Fibroblast of the conjunctiva (primary cell): ENCODE measurements around the gene NUDCD3.

Experiments used
- DNase-seq: peaks from one replicate; pipeline ENCODE4 v3.0.0-alpha.2; 2010; ENCODE audit warnings: low read depth

The NUDCD3 gene

DNA sequence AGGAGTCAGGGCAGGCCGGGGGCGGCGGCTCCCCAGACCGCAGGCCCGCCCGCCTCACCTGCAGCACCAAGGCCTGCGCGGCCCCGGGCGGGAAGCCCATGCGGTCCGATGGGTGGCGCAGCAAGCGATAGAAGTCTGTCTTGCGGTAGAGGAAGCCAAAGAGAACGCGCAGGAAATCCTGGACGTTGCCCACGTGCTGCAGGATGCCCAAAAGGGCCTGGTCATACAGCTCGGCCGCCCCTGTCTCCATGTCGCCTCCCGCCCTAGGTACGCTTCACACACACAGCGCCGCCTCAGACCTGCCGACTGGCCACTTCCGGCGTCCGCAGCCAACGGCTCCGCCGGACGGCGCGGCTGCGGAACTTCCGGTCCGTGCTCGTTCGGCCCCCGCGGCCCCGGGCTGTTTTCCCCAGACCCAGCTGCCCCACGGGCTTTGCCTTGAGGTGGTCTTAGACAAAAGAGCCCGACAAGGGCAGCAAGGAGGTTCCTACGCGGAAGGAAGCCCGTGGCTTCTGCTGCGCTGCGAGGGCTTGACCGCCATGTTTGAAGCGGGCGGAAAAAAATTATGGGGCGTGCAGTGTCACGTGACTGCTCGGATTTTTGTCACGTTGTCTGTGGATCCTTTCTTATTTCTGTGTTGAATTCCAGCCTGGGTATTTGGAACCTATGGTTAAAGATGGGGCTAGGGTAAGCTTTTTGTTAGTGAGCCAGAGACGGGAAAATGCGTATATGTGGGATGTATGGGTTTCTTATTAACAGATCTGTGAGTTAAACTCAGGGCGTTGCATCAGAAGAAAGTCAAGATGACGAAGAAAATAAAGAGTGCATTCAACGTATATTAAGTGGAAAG, at the start of gene NUDCD3:
NUDCD3 (minus strand) TSS at position 308 of the 850 bp plus-strand sequence; CDS start at position 250, 58 bp downstream.
- DNase-seq: peak; percentile 53

DNA sequence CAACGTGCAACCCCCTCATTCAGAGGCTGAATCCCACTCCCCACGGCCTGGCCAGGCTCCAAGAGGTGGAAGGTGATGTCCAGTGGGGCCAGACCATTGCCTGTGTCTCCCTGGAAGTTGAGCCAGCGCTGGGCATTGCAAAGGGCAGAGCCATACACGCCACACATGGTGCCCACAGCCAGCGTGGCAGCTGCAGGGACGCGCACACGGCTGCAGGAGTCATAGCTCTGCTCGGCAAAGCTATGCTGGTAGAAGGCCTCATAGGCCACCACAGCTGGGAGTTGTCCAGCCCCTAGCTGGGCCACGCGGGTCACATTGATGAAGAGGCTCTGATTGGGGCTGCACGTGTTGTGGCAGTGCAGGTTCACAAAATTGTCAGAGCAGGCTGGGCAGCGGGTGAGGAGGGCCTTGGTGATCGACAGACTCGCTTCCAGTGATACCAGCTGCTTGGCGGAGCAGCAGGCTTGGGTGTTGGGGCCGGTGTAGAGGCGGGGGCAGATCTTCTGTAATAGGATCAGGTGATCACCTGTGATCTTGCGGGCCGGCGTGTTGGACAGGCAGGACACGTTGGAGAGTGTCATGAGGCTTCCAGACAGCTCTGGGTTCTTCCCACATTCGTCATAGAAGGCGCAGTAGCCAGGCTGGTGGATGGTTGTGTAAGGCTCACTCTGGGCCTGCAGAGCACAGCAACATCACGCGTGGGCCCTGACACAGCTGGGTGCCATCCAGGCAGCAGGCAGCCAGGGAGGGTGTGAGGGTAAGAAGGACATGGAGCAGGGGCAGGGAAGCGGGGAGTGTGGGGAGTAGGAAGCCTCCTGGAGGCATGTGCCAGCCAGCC, 49.4 kb upstream of the NUDCD3 start:
- no peak for DNase-seq

GRCh38 chr7:44538798-44539668, 48.6 kb upstream of the NUDCD3 start:
- no peak for DNase-seq

GRCh38 chr7:44538093-44538797, 47.8 kb upstream of the NUDCD3 start:
- no peak for DNase-seq

- DNase-seq: no peak
Measured at GRCh38 chr7:44537442-44537841, 47.0 kb upstream of the NUDCD3 start.

- DNase-seq: no peak
Measured at GRCh38 chr7:44536090-44536489, 45.6 kb upstream of the NUDCD3 start.

GRCh38 chr7:44535348-44536064, 45.0 kb upstream of the NUDCD3 start:
- no peak for DNase-seq

- DNase-seq: no peak
Measured at GRCh38 chr7:44534501-44534900, 44.0 kb upstream of the NUDCD3 start.

GRCh38 chr7:44534087-44534486, 43.6 kb upstream of the NUDCD3 start:
- DNase-seq: no peak

DNA sequence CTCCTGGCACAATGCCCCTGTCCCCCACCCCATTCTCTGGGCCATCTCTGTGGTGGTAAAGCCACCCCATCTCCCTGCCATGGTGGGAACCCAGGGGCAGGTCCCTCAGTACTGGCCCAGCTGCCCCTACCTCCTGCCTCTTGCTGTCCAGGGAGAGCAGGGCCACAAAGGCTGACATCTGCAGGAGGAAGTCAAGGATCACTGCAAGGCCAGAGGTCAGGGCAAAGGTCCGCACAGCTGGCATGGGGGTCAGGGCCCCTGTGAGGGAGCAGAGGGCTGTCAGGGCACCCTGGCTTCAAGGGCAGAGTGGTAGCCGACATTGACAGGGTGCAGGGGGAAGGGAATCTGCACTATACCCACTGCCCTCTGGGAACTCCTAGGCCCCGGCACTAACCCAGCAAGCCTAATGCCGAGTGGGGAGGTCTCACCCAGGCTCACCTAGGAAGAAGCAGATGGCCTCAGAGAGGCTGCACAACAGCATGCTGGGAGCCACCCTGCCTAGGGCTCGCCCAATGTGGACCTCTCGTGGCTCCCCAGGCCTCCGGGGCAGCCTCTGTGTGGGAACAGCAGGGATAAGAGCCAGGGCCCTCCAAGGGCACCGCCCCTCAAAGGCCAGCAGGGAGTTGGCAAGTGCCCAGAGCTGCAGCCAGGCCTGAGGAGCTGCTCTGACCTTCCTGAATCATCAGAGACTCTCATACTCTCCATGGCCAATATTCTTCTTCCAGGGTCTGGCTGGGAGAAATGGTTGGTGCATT, 43.0 kb upstream of the NUDCD3 start:
- no peak for DNase-seq

DNA sequence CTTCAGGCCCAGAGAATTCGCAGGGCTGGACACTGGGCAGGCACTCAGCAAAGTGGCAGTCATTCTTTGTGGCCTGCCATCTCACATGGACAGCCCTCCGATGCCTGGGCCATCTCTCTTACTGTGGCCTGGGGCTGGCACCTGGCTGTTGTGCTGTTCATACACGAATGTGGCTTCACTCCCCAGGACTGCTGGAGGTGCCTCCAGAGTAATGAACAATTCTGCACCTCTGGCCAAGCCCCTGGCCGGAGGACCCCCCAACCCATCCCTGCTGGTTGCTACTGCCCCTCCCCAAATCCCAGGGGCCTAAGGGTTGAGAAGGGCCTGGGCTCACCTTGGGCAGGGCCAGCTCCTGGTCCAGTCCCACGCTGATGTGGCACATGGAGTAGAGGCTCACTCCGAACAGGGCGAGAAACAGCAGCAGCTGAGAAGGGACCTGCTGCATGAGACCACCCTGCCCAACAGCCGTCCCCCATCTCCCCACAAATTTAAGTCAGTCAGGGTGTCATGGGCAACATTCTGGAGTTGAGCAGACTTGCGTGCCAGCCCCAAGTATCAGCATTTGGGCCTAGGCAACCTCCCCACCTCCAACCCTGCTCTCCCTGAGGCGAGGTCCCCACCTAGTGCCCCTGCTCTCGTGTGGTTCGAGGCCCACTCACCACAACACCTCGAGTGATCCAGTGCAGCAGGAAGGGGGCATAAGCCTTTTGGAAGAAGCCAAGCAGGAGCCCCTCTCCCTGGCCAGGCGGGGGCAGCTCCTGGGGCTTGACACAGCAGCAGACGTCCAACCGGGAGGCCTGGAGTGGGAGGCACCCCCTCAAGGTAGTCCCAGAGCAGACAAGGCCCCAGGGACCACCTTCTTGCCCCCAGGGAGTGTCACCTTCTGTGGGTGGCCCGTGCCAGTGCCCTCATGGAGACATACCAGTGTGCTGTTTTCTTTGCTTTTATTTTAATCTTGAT, 41.2 kb upstream of the NUDCD3 start:
- no peak for DNase-seq

DNA sequence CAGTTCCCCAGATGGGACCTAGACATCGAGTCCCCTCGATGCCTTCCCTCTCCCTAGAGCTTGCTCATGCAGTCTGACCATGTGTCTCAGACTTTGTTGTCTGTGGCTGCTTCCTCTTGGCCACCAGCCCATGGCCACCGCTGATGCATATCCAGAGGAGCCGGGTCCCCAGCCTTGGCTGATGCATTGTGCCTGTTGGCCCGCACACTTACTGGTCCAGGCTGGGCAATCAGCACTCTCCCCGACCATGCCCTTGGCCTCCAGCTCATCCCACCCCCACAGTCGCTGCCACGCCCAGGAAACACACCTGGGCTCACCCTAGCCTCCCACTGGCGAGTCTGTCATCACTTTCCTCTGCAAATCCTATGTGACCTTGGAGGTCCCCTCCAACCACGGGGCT, 40.5 kb upstream of the NUDCD3 start:
- no peak for DNase-seq

GRCh38 chr7:44524811-44525388, 34.4 kb upstream of the NUDCD3 start:
- no peak for DNase-seq

DNA sequence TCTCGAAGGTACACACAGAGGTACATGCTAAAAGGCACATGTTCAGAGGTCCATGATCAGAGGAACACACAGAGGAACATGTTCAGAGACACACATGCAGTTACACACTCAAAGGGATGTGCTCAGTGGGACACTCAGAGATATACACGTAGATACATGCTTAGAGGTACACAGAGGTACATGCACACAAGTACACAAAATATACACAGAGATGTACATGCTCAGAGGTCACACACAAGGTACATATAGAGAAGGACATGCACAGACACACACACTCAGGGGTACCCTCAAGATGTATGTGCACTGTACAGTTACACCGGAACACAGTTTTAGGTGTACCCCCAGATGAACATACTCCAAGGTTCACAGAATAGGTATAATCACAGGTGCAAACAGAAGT, 31.9 kb upstream of the NUDCD3 start:
- DNase-seq: no peak

- DNase-seq: no peak
Measured at GRCh38 chr7:44521347-44522095, 31.1 kb upstream of the NUDCD3 start.

DNA sequence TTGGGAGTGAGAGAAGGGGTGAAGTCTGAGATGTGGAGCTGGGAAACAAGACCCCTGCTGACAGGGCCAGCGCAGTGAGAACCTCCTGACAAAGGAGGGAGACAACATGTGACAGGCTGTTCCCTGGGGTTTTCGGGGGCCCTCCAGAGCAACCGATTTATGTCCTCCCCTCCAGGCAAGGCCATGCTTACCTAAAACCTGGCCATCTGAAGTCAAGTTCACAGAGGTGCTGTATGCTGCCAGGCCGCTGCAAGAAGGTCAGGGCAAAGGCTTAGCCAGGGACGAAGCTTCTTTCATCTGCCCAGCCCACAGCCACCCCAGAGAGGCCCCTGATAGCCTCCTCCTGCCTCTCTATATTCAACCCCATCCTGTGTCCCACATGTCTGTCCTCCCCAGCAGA, 30.1 kb upstream of the NUDCD3 start:
- DNase-seq: no peak

DNA sequence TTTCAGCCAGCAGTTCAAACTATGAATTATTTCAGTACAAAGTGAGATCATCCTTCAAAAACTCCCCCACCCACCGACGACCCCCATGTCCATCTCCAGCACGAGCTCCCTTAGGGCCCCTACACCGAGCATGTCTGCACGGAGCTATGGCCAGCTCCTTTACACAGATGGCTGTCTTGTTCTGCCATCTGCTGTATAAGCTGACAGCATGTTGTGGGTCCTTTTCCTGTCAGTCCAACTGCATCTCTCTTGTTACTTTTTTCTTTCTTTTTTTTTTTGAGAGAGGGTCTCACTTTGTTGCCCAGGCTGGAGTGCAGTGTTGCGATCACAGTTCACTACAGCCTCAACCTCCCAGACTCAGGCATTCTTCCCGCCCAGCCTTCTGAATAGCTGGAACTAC, 29.1 kb upstream of the NUDCD3 start:
- DNase-seq: no peak

DNA sequence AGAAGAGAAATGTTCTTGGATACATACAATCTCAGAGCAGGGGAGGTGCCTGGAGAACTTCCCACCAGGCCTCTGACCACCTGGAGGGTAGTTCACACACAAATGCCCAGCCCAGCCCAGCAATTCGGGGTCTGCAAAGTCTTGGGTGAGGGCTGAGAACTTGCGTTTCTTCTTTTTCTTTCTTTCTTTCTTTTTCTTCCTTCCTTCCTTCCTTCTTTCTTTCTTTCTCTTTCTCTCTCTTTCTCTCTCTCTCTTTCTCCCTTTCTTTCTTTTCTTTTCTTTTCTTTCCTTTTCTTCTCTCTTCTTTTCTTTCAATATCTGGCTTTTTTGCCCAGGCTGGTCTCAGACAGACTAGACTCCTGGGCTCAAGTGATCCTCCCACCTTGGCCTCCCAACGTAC, 28.3 kb upstream of the NUDCD3 start:
- DNase-seq: no peak
